HG02973 (cell line): ENCODE results near the gene CDK13.

Source experiments
- ATAC-seq: cut with Tn5 transposase; IDR thresholded peaks from one replicate; pipeline ENCODE4 v1.9.1; 2021; ENCODE audit warnings: moderate library complexity; ENCODE audit not compliant: unreplicated experiment

Gene CDK13

DNA sequence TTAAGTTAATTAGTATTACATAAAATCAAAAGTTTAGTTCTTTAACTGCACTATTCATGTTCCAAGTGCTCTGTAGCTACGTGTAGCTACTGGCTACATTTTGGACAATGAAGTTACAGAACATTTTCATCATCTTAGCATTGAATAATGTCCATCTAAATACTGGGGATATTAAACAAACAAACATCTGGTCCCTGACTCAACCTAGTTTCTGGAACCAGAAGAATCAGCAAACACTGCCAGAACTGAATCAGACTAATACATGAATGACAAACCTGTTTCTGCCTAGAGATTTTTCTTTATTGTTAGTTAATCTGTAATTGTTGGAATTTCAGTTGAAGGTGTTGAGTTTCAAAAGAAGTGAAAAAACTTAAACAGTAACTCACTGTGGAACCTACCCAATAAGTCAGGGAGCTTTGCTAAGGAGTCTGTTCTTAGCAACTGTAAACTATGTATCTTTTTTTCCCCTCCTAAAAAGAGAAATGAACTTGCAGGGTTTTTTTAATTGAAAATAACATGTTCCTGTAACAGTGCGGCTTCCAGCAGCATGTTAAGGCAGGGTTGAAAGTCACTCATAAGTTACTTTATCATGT is 58.3 kb downstream of the CDK13 start:
- no peak for ATAC-seq

DNA sequence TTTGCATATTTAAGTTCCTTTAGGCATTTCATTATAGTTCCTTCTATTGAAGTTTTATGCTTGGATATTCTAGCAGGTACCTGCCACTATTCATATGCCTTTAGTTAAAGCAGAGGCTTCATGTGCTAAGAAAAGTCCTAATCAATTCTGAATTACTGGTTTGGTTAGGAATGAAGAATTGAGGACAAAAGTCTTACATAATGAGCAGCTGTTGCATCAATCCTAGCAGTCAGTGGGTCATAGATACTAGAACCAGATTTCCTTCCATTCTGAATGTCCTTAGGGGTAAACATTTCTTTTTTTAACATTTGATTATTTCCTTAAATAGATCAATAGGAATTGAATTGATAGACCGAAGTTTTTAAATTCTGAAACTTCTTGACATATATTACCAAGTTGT is 59.2 kb downstream of the CDK13 start:
- ATAC-seq: no peak

DNA sequence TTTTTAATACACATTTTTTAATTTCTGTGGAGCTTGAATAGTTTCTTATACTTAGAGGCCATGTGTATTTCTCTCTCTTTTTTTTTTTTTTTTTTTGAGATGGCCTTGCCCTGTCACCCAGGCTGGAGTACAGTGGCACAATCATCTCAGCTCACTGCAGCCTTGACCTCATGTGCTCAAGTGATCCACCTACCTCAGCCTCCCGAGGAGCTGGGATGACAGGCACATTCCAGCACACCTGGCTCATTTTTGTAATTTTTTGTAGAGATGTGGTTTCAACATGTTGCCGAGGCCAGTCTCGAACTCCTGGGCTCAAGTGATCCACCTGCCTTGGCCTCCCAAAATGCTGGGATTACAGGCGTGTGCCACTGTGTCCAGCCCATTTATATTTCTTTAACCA is 64.3 kb downstream of the CDK13 start:
- ATAC-seq: no peak

DNA sequence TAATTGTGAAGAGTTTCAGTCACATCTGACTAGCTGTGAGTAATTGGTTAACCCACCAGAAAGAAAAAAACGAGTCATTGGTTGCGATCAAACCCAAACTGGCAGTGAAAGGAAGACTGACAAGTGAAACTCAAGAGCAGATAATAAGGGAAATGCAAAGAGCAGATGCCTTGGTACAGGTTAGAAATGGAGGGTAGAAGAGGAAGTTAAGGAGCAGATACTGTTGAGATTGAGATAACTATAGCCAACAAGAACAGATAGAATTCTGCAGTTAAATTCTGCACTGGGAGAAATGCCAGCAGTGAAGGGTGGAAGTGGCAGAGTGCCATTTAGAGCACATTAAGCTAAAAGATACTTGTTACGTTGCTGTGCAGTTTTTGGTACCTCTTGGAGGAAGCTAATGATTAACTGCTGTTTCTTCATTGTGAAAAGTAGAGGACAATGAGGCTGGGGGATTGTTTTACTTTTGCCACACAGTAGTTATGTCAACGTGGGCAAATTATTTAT is 65.8 kb downstream of the CDK13 start:
- ATAC-seq: peak; percentile 80

DNA sequence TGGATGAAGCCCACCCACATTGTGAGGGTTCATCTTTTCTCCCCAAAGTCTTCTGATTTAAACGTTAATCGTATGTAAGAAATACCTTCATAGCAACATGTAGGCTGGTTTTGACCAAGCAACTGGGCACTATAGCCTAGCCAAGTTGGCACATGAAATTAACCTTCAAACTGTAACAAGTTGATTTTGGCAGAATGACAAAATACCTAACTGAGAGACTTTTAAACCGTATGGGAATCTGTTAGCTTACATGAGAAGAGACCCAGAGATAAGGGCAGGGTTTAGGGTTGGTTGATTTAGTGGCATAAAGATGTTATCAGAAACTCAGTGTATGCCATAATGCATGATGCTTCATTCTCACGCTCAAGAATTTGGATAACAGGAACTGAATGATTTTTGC is 69.5 kb downstream of the CDK13 start:
- ATAC-seq: no peak

DNA sequence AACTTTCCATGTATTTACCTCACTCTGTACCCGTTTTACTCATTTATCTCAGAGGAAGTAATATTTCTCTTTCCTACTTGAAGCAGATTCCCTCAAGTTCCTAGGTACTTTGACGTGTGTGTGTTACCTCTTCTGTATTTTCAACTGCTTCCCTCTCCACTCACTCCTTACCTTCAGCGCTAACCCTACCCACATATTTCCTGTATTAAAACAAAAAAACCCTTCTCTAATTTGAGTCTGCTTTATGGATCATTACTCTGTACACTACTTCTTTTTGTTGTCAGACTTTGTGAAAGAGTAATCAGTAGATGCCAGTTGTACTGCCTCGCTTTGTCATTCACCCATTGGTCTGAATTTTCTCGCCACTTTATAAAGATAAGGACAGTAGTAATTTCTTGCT is 74.0 kb downstream of the CDK13 start:
- ATAC-seq: no peak

DNA sequence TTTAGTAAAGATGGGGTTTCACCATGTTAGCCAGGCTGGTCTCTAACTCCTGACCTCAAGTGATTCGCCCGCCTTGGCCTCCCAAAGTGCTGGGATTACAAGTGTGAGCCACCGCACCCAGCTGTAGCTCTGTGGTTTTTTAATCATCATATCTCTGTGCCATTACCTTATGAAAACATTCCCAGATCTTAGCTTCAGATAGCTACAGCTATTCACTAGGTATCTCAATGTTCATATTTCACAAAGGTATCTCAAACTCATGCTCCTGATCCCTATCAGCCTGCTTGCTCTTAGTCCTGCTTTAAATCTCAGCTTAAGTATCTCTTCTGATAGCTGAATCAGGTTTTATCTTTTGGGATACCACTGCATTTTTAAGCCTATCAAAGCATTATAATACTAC is 74.8 kb downstream of the CDK13 start:
- no peak for ATAC-seq

DNA sequence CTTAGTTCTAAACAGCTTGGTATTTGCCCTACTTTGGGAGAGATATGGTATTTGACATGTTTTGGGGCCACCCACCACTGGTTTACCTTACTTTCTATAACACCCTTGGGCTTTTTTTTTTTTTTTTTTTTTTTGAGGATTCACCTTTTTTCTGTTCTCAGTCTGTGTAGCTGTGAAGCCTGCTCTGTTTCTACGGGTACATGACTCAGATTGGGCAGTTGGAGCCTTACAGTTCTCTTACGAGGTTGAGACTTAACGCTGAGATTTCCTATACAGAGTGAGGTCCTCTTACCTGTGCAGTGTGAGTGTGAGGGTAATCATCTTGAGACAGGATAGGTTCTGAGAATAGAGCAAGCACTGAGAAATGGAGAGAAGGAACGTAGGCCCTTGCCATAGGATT is 77.5 kb downstream of the CDK13 start:
- ATAC-seq: no peak

DNA sequence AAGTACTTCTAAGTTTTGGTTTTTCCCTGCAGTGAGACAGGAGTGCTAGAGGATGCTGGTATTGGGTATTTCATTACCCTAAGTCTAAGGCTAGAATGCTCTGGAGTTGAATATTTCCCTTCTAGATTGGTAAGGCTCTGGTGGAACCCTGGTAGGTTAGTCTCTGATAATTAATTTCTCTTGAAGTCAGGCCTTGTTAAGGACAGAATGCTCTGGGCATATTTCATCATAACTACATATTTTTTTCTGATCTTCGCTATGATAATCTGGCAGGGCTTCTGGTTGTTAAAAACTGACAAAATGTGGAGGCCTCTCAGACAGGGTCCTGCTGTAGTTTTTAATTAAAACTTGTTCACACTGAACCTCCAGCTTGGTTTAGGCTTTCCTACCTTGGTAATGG is 83.8 kb downstream of the CDK13 start:
- no peak for ATAC-seq

DNA sequence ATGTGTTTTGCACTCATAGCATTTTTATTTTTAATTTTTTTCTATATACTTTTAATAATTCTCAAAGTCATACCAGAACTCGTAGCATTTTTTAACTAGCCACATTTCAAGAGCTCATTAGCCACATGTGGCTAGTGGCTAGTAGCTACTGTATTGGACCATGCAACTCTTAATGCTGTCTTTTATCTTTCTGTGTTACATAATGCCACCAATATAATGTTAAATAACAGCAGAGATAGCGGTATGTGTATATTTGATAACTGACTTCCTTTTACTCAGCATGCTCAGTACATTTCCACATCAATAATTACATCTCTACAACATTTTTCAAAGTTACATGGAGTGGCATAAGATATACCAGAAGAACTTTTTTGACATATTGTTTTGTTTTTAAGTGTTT is 91.4 kb downstream of the CDK13 start:
- ATAC-seq: no peak

DNA sequence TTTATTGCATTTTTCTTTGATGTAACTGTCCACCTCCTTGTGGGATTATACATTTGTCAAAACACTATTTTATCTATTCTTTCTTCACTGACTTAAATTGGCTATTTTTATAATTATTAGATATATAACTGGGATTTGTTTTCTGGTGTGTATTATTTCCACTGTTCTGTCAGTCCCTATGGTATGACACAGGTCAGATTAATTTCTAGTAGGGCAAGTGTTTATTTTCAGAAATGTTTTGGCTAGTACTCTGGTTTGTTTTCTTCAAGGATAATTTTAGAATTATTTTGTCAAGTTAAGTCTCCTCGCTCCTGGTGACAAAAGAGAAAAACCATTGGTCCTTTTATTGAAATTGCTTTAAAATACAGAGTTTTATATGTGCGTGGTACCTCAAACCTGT is 93.1 kb downstream of the CDK13 start:
- no peak for ATAC-seq

DNA sequence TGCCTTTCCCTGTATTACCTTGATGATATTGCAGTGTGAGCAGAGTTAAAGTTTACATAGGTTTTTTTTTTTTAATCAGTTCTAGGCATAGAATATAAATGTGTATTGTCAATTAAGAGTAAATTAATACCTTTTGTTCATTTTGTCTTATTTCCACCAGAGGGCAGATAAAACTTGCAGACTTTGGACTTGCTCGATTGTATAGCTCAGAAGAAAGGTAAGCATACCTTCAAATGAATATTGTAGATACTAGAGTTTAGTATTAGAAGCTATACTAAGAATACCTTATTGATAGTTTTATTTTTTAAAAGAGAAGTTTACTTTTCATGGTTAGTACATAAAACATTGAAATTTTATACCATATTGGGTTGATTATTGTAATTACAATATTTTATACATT is 97.6 kb downstream of the CDK13 start:
- ATAC-seq: no peak

DNA sequence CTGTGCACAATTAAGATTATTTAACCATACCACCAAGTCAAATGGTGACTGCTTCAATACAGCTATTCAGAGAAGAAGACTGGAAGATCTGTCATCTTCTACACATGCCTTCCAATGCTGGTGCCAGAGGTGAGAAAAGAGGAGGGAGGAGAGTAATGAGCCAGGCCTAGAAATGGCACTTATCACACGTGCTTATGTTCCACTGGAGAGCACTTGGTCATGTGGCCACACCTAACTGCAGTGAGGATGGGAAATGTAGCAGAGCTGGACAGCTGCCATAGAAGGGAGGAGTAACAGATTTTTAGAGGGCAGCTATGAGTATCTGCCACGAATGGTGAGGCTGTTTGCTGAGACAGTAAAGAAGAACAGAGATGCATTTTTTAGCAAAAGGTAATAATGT is 107.2 kb downstream of the CDK13 start:
- no peak for ATAC-seq

DNA sequence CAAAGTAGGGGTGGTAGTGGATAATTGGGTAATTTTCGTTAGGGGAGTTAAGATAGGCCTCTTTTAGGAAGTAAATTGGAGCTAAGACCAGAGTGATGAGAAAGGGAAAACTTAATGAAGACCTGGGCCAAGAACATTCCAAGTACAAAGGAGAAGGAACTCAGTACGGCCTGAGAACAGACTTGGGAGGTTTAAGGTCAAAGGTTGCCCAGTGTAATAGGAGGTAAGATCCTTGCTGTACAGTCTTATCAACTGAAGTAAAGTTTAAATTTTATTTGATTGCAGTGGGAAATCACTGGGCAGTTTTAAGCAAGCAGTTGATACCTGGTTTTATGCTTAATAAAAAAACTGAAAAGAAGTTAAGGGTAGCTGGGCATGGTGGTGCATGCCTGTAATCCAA is 108.0 kb downstream of the CDK13 start:
- ATAC-seq: no peak

DNA sequence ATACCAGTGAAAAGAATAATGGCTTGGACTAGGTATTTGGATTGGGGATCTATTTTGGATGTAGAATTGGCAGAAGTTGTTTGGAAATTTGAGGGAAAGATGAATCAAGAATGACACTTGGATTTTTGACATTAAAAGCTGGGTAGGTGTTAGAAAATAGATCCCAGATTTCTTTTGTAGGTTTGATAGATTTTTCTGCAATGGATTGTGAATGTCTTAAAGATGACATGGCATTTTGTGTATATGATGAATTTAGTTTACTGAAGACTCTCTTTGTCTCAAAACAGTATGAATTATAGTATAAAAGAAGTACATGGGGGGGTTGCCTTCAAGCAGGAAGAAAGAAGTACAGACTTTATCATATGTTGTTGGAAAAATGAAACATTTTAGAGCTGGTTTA is 108.6 kb downstream of the CDK13 start:
- ATAC-seq: no peak

DNA sequence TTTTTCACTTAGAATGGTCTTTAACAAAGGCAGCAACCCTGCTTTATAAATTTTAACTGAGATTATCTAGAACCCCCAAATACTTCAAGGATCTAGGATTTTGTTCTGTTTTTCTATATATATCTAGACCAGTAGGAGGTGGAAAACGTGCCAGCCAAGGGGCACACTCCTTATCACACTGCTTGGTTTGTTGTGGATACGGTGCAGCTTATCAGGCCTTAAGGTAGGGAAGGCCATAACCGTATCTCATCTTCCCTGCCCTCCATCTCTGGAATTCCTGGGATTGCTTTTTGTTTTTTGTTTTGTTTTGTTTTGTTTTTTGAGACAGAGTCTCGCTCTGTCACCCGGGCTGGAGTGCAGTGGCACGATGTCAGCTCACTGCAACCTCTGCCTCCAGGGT is 109.0 kb downstream of the CDK13 start:
- ATAC-seq: no peak

DNA sequence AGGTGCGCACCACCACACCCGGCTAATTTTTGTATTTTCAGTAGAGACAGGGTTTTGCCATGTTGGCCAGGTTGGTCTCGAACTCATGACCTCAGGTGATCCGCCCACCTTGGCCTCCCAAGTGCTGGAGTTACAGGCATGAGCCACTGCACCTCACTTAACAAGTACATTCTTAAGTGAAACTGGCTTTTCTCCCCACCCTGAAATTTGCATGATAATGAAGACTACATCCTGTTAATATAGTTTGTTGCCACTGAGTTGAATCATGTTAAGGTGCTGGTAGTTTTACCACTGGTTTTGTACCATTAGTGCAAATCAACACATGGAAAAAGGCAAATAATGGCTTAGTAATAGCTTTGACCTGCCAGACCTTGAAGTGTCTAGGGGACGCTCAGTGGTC is 122.2 kb downstream of the CDK13 start:
- ATAC-seq: no peak

DNA sequence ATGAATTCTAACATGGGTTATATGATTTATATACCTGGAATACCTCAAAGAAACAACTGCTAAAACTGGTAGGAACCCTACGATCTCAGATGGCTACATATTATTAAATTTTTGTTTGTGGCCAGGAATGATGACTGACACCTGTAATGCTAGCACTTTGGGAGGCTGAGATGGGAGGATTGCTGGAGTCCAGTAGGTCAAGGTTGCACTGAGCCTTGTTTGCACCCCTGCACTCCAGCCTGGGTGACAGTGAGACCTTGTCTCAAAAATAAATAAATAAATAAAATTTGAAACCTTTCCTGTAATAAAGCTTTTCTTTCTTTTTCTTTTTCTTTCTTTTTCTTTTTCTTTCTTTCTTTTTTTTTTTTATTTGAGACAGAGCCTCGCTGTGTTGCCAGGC is 123.2 kb downstream of the CDK13 start:
- ATAC-seq: no peak

DNA sequence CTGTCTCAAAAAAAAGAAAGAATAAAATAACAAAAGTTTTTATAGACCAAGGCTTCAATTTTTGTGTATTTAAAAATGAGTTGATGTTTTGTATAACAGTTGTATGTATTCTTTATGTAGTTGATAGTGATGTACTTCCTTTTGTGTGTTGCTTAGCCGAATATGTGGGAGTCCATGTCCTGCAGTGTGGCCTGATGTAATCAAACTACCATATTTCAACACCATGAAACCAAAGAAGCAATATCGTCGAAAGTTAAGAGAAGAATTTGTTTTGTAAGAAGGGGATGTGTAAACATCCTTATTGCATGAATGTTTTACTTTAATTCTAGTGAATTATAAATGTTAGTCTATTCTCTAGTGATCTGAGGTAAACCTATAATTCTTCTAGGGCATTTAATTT is 127.8 kb downstream of the CDK13 start:
- no peak for ATAC-seq

DNA sequence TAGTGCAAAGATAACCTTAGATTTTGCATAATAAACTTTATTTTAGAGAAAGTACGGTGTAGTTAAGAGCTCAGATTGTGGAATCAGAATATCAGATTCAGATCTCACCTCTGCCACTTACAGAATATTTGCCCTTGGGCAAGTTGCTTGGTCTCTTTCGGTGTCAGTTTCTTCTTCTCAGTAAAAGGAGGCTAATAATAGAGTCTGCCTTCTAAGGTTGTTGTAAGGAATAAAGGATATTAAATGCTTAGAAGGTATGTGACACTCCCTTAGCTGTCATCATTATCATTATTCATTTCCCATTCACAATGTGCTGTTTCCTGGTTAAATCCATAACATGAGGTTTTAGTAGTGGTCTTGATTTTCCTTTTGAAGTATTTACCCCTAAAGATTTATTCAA is 142.1 kb downstream of the CDK13 start:
- ATAC-seq: no peak

DNA sequence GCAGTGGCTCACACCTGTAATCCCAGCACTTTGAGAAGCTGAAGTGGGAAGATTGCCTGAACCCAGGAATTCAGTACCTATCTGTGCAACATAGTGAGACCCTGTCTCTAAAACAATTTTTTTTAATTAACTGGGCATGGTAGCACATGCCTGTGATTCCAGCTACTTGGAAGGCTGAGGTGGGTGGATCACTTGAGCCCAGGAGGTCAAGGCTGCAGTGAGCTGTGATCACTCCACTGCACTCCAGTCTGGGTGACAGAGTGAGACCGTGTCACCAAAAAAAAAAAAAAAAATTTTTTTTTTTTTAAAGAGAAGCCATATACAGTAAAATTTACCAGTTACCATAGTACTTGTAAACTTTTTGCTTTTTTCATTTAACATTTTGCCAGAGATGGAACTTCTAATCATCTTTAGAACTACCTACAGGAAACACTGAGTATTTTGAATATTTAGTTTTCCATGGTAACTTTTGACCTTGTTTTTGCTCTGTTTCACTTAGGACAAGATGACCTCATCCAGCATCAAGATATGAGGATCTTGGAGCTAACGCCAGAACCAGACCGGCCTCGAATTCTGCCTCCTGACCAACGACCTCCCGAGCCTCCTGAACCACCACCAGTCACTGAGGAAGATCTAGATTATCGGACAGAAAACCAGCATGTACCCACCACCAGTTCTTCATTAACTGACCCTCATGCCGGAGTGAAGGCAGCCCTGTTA is 143.7 kb downstream of the CDK13 start:
- ATAC-seq: no peak

DNA sequence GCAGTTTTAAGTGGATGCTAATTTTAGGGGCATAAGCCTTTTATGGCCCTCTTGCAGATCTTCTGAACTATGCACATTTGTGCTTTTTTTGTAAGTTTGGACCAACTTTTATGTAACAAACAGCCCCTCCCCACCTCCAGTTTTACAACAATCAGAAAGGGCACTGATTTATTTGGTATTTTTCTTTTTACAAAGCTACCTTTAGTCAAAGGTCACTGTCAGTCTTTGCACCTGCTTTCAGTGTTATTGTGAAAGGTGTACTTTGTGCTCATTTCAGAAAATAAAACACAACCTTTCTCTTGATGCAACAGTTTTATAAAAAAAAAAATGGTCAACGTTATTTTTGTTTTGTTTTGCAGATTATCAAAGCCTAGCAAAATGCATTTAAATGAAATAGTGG is 145.2 kb downstream of the CDK13 start:
- ATAC-seq: no peak
